HG03342 (cell line): ENCODE data around the gene PPP1R26.
"Not testable (repeated sequence)": the region's sequence is repeated elsewhere in the genome, so short reads cannot be mapped to it uniquely, and the experiment has no call there.

Experiments used
- ATAC-seq: cut with Tn5 transposase; IDR thresholded peaks from one replicate; pipeline ENCODE4 v1.9.1; 2021; ENCODE audit warnings: mild to moderate bottlenecking, moderate library complexity; ENCODE audit not compliant: unreplicated experiment

Gene PPP1R26

GRCh38 chr9:135503371-135504261 is 24.0 kb downstream of the PPP1R26 start:
- no peak for ATAC-seq

GRCh38 chr9:135504262-135505243 is 25.0 kb downstream of the PPP1R26 start:
- ATAC-seq, result no peak

GRCh38 chr9:135505406-135506187 is 26.0 kb downstream of the PPP1R26 start:
- no peak for ATAC-seq

GRCh38 chr9:135506327-135507103 is 26.9 kb downstream of the PPP1R26 start:
- ATAC-seq, result no peak

- no peak for ATAC-seq
Measured at GRCh38 chr9:135507104-135508035, 27.8 kb downstream of the PPP1R26 start.

GRCh38 chr9:135508211-135508820 is 28.7 kb downstream of the PPP1R26 start:
- ATAC-seq, result no peak

- no peak for ATAC-seq
Measured at GRCh38 chr9:135509458-135509857, 29.9 kb downstream of the PPP1R26 start.

GRCh38 chr9:135512241-135512603 is 32.6 kb downstream of the PPP1R26 start:
- ATAC-seq, result no peak

- no peak for ATAC-seq
Measured at GRCh38 chr9:135512904-135513303, 33.3 kb downstream of the PPP1R26 start.

- ATAC-seq, result no peak
Measured at GRCh38 chr9:135513351-135513846, 33.8 kb downstream of the PPP1R26 start.

- not testable (repeated sequence) for ATAC-seq
Measured at GRCh38 chr9:135513906-135514305, 34.3 kb downstream of the PPP1R26 start.

- ATAC-seq, result no peak
Measured at GRCh38 chr9:135514342-135515082, 34.9 kb downstream of the PPP1R26 start.

GRCh38 chr9:135515083-135515951 is 35.7 kb downstream of the PPP1R26 start:
- no peak for ATAC-seq

- ATAC-seq, result no peak
Measured at GRCh38 chr9:135516132-135516860, 36.7 kb downstream of the PPP1R26 start.

- no peak for ATAC-seq
Measured at GRCh38 chr9:135517407-135517822, 37.8 kb downstream of the PPP1R26 start.
